ENCODE data around the gene MYCBP2.

Gene MYCBP2

GRCh38 chr13:77067519-77067918, 259.4 kb downstream of the MYCBP2 start:
- DNase-seq: no peak

DNA sequence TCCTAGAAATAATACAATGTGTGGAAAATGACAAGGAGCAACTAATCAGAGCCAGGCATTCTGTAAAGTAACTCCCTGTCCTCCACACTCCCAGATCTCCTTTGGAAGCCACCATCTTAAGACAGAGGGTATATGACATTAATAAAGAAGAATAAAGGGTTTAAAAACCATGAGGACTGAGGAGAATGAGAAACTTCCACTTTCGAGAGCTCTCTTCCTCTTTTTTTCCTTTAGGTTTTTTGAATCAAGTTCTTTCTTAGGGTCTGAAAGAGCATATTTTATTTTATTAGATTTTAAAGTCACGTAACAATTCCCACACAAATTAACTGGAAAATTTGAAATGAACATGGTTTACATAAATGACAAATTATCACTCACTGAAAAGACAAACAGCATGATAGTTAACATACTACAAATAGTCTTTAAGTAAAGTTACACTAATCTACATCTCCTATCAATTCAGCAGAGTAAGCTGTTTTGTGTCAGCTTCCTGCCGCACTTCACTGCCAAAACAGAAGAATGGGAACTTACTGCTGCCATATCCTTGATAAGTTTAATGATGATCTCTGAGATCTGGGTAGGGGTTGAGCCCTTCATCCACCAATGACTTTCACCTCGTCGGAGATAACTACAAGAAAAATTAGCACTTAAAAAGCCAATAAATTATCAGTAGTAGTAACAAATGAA, 261.3 kb downstream of the MYCBP2 start:
- DNase-seq: no peak

DNA sequence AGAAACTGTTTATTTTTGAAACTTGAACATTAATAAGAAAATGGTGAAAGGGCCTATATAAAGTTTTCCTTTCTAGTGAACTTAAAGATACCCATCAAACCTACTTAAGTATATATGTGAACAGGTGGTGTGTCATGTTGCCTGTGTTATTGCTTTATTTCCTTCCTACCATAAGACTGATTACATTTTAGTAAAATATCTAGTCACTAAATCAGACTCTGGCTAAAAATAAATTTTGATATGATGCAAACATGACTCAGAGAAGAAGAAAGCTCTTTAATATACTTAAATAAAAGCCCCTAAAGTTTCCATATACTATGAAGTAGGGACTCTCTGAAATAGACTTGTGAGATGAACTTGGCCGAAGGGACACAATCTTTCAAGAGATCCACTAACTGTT, 264.8 kb downstream of the MYCBP2 start:
- no peak for DNase-seq

DNA sequence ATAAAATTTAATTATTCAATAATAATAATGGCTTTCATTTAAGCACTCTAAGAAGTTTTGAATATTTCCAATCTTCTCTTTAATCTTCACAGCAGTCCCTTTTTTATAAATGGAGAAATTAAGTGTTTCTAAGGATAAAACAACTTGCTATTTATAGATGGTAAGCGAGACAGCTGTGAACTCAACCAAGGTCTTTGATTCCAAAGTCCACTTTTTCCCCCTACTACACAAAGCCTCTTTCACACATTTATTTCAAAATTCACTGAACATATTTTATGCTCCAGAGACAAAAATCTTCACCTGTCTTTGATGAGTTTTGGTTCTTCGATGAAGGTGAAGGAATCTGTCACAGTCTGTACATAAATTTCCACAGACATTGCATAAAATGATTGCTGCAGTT, 265.5 kb downstream of the MYCBP2 start:
- DNase-seq: no peak

GRCh38 chr13:77056886-77057285, 270.0 kb downstream of the MYCBP2 start:
- no peak for DNase-seq

DNA sequence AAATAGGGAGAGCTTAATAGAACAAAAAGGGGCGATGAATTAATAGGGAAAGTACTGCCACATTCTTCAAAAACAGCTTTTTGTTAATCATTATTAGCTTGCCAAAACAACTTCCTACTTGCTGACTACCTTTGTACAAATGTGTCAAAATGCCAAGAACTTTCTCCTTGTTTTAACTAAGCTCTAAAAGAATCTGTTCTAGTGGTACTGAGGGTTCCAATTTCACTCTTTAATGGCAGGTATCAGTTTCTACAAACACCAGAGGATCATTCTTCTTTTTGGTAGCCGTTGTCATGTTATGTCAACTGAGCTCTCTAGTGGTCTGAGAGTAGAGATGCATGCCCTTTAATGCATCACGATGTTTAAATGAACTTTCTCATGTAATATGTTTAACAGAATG, 270.5 kb downstream of the MYCBP2 start:
- DNase-seq: peak in 1 of 2 experiments; percentile 32

DNA sequence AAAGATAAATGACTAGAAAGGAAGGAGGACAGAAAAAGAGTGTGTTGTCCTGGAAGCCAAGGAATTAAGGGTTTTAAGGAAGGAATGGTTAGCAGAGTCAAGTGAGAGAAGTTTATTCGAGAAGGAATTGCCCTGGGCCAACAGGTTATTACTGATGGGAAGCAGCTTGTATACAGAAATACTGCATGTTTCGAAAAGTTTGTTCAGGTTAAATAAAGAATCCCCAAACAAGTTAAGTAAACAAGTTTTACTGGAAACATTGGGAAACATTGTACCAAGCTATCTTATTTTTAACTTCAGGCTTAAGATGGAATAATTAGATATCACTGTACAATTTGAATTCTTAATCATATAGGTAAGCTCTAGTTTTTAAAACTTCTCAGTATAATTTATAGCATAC, 271.7 kb downstream of the MYCBP2 start:
- no peak for DNase-seq

- DNase-seq: no peak
These were observed 273.7 kb downstream of the MYCBP2 start for GRCh38 chr13:77053192-77053591.

DNA sequence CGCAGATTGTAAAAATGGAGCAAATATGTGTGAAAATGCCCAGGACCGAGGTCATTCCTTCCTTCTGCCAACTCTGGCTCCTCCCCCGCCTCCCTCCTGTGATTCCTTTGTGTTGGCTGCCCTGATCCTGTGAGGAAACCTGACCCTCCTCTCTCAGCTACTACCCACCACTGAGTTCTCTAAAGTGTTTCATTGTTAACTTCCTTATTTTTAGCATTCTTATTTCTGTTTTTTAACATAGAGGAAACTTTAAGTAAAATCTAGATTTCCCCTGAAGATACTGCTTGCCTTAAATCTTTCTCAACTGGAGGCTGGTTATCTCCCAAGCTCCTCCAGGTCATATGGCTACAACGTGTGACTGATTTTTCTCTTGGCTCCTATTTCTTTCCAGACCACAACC, 278.2 kb downstream of the MYCBP2 start:
- no peak for DNase-seq

DNA sequence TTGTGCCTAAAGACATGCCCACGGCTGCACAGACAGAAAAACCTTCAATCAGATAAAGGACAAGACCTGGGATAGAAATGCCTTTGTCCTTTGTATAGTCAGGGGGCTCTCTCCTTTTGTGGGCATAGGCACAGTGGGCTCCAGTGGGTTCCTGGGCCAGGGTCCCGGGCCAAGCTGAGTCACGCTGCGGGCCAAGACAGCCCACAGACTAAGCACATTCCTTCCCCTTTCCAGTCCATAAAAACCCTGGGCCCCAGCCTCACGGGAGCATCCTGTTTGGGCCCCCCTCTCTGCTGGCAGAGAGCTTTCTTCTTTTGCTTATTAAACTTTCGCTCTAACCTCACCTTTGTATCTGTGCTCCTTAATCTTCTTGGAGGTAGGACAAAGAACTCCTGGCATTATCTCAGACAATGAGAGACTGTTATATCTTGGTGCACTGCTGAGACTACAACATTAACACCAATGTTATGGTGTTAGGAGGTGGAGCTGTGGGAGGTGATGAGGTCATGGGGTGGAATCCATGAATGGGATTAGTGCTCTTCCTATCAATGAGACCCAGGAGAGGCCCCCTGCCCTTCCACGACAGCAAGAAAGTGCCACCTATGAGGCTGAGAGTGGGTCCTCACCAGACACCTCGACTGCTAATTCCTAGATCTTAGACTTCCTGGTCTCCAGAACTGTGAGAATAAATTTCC, 279.1 kb downstream of the MYCBP2 start:
- DNase-seq: no peak

- no peak for DNase-seq
These were observed 284.2 kb downstream of the MYCBP2 start for GRCh38 chr13:77042566-77043177.

DNA sequence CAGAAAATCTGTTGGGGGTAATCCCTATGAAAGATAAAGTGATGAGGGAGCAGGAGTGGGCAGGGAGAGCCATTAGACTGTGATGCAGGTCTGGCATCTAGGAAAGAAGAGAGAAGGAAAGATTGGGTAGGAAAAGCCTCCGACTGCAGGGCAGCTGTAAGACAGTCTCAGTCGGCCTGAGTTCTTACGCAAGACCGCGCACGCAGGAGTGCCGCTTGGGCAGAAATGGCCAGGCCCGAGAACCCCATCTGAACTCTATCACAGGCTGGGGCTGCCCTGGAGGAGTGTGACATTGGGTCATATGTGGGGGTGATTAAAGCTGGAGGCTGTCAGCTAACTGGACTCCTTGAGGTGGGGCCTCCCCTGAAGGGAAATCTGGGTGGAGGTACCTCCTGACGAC, 286.1 kb downstream of the MYCBP2 start:
- DNase-seq: peak; percentile 76 to 91

DNA sequence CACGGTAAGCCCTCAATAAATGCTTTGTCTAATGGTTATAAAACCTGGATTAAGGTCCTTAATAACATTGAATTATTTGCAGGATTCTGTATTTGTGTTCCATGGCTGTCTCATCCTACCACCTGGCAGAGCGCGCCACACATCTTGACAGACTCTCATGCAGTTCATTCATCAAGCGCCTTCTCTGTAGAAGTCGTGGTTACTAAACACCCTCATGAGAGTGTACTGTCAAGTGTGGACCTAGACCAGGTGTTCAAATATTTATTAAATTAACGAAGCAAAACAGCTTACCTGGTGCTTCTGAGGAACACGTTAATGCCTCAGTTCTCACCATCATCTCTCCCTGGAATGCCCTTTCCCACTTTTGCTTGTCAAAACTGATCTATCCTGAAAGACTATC, 286.8 kb downstream of the MYCBP2 start:
- DNase-seq: peak; percentile 72 to 83

DNA sequence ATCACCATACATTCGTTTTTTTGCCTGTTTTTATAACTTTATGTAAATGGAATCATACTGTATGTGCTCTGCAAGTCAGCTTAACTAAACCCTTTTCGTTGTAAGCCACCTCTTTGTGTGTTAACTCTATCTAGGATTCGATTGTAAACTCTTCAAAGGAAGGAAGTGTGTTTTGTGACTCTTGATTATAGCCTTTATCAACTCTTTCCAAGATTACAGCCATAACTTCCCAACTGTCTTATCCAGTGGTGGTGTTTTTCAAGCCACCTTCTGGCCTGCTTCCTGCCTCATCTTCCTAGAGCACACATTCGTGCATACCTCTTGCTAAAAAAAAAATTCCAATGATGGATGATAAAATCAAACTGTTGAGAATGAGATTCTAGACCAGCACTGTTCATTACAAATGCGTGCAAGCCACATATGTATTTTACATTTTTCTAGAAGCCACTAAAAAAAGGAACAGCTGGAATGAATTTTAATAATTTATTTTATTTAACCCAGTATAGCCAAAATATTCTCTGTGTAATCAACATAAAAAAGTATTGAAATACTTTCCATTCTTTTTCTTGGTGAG, 287.9 kb downstream of the MYCBP2 start:
- no peak for DNase-seq

DNA sequence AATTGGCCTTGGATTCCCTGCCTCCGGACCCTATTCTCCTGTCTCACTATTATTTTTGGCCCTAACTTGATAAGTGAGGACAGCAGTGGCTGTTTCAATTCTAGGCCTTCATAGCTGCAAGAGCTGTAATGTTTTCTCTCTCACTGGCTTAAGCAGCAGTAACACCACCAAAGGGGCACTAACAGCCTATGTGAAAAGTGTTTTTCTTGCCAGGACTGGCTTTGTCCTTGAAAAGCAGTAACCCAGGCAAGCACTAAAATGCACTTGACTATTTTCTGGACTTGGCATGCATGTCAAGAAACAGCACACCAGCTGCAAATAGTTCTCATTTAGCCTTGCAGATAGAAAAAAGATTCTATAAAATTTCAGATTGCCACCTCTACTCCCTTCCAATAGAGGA, 290.6 kb downstream of the MYCBP2 start:
- no peak for DNase-seq

DNA sequence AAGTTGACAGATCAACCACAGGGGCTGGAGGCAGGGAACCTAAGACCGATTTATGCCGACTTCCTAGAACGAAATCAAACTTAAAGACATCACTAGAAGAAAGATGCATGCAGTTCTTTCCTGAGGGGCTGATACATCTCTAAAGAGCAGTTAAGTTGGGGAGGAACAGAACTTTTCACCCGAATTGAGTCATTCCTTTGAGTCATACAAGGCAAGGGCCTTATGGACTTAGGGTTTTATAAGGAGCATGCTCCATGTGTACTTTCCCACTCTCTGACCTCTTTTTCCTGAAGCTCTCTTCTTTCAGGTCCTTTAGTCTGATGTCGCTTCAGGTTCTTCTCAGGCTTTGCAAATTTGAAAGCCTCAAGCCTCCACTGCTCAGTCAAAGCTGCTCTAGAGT, 292.0 kb downstream of the MYCBP2 start:
- DNase-seq: no peak

- no peak for DNase-seq
These were observed 293.1 kb downstream of the MYCBP2 start for GRCh38 chr13:77033717-77034302.

DNA sequence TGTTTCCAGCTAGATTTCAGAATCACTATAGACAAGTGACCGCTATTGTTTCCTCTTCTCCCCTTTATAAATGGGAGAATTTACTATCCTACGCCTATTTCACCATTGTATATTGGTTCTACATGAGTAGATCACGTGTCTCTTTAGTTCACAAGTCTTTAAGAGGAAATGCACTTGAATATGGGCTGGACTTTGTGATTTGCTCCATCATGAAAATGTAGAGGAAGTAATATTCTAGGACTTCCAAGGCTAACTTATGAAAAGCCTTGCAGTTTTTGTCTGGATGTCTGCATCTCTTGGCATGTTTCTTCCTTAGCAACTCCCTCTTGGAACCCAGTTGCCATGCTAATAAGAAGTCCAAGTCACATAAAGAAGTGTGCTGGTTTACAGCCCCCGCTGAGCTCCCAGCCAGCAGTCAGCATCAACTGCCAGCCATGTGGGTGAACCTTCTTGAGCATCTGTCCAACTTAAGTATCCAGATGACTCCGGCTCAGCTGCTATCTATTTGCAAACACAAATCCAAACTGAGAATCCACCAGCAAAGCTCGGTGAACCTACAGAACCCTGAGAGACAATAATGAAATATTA, 295.1 kb downstream of the MYCBP2 start:
- DNase-seq: peak; percentile 77 to 90

DNA sequence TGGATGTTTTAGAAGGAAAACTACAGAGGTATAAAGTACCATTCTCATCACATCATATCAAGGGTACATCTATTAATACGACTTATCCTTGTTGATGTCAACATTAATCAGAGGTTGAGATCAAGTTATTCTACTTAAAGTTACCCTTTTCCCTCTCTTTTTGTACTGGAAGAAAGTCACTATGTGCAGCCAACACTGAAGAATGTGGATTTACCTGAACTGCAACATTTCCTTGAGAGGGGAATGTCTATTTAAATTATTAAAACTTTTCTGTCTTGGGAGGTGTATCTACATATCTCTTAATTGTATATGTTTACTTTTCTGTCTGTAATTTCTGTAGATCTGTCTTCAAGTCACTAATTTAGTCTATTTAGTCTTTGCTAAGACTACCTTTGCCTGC, 297.5 kb downstream of the MYCBP2 start:
- no peak for DNase-seq

DNA sequence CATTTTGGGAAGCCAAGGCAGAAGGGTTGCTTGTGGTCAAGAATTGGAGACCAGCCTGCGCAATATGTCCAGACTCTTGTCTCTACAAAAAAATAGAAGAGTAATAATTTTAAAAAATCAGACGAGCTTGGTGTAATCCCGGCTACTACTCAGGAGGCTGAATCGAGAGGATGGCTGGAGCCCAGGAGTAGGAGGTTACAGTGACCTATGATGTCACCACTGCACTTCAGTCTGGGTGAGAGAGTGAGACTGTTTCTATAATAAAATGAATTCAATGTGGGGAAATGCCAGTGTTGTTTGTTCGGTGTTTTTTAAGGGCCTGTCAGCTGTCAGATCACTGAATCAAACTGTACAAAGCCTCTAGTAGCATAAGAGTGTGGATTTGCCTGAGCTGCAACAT, 298.7 kb downstream of the MYCBP2 start:
- no peak for DNase-seq

- peak; percentile 66 to 84 for DNase-seq
These were observed 299.9 kb downstream of the MYCBP2 start, which contains the start of gene FBXL3 for GRCh38 chr13:77026861-77027621. FBXL3 (minus strand) TSS chr13:77027159; CDS start chr13:77021860, 5,299 bp downstream.

DNA sequence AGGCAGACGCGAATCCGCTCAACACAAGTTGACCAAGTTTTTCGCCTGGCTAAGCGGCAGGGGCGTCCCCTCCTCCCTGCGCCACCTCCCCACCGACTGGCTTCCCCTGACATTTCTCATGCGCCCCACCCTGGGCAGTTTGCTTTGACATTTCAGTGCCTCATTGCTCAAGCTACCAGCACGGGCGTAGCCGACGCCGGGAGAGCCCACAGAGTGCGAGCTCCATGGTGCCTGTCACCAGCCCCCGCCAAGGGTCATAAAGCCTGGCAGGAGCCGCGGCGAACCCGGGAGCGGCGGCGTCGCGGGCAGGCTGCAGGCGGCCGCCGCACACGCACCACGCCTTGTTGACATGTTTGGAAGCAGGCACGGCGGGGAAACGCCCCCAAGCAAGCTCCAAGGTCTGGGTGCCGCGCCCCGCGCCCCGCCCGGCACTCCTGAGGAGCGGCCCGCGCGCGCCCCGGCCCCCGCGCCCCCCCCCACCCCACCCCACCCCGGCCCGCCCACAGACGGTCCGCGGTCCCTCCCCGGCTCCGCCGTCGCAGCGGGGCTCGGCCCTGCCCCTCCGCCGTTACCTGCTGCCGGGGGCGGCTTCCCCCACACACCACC, 300.5 kb downstream of the MYCBP2 start:
- DNase-seq: peak; percentile 37 to 75

Data from NCI-H524 (cell line).